HG02610 (cell line): ENCODE data around the gene ITGB2.
"Not testable (repeated sequence)": the region's sequence is repeated elsewhere in the genome, so short reads cannot be mapped to it uniquely, and the experiment has no call there.

ENCODE experiments used
- ATAC-seq: cut with Tn5 transposase; IDR thresholded peaks from one replicate; pipeline ENCODE4 v1.9.1; 2021; ENCODE audit warnings: mild to moderate bottlenecking, moderate library complexity; ENCODE audit not compliant: unreplicated experiment

ITGB2 gene

GRCh38 chr21:44927587-44928461, 7.1 kb upstream of the ITGB2 start:
- peak; percentile 41 for ATAC-seq

GRCh38 chr21:44927259-44927586, 6.5 kb upstream of the ITGB2 start:
- no peak for ATAC-seq

- ATAC-seq: no peak
Observed at GRCh38 chr21:44926331-44927101, 5.8 kb upstream of the ITGB2 start.

GRCh38 chr21:44925378-44925755, 4.7 kb upstream of the ITGB2 start:
- no peak for ATAC-seq

GRCh38 chr21:44924606-44925377, 4.1 kb upstream of the ITGB2 start:
- no peak for ATAC-seq

GRCh38 chr21:44923480-44924084, 2.9 kb upstream of the ITGB2 start:
- no peak for ATAC-seq

- ATAC-seq: no peak
Observed at GRCh38 chr21:44921928-44922327, 1.2 kb upstream of the ITGB2 start.

- ATAC-seq: peak; percentile 12
Observed at GRCh38 chr21:44919913-44920693, 596 bp downstream of the ITGB2 start.

GRCh38 chr21:44919111-44919912, 1.4 kb downstream of the ITGB2 start:
- no peak for ATAC-seq

- no peak for ATAC-seq
Observed at GRCh38 chr21:44918581-44919033, 2.1 kb downstream of the ITGB2 start.

GRCh38 chr21:44918107-44918470, 2.6 kb downstream of the ITGB2 start:
- ATAC-seq: no peak

- no peak for ATAC-seq
Observed at GRCh38 chr21:44917446-44918106, 3.1 kb downstream of the ITGB2 start.

GRCh38 chr21:44916965-44917364, 3.7 kb downstream of the ITGB2 start:
- no peak for ATAC-seq

GRCh38 chr21:44914176-44914874, 6.4 kb downstream of the ITGB2 start:
- ATAC-seq: no peak

GRCh38 chr21:44913425-44914175, 7.1 kb downstream of the ITGB2 start:
- no peak for ATAC-seq

GRCh38 chr21:44912506-44913412, 7.9 kb downstream of the ITGB2 start:
- ATAC-seq: not testable (repeated sequence)

GRCh38 chr21:44912158-44912473, 8.6 kb downstream of the ITGB2 start:
- ATAC-seq: no peak
